KMS-11 (cell line): ENCODE data around the gene FGF12.

Source experiments
- H2AFZ ChIP-seq: fragments of 200-600 bp; sonication (generic); 2 replicates; pipeline ENCODE4 v1.6.1; 2016; ENCODE audit warnings: antibody characterized with exemption, mixed run types, low read depth
- H3K27ac ChIP-seq: fragments of 200-600 bp; sonication (generic); 2 replicates; pipeline ENCODE4 v1.6.1; 2016; ENCODE audit warnings: mild to moderate bottlenecking, mixed run types
- H3K27me3 ChIP-seq: fragments of 200-600 bp; sonication (generic); 2 replicates; pipeline ENCODE4 v1.6.1; 2017; ENCODE audit warnings: mild to moderate bottlenecking, low read depth, mixed run types, moderate library complexity; ENCODE audit not compliant: insufficient read depth
- H3K36me3 ChIP-seq: fragments of 200-600 bp; sonication (generic); 2 replicates; pipeline ENCODE4 v1.6.1; 2017; ENCODE audit warnings: mild to moderate bottlenecking, mixed run types; ENCODE audit not compliant: insufficient read depth
- H3K4me1 ChIP-seq: fragments of 200-600 bp; sonication (generic); 2 replicates; pipeline ENCODE4 v1.6.1; 2016; ENCODE audit warnings: mild to moderate bottlenecking, low read depth, mixed run types; ENCODE audit not compliant: poor library complexity, severe bottlenecking
- H3K4me2 ChIP-seq: fragments of 200-600 bp; sonication (generic); 2 replicates; pipeline ENCODE4 v1.7.0; 2016; ENCODE audit warnings: mild to moderate bottlenecking, mixed run types
- H3K4me3 ChIP-seq: fragments of 200-600 bp; sonication (generic); IDR thresholded peaks from 2 replicates; pipeline ENCODE4 v1.6.1; 2017; ENCODE audit warnings: low read depth, low read length, mixed read lengths; ENCODE audit not compliant: insufficient read depth
- H3K79me2 ChIP-seq: fragments of 200-600 bp; sonication (generic); 2 replicates; pipeline ENCODE4 v1.6.1; 2016; ENCODE audit warnings: low read depth, mixed run types; ENCODE audit not compliant: insufficient read depth
- H3K9ac ChIP-seq: fragments of 200-600 bp; sonication (generic); 2 replicates; pipeline ENCODE4 v1.6.1; 2016; ENCODE audit warnings: mild to moderate bottlenecking, mixed run types
- H4K20me1 ChIP-seq: fragments of 200-600 bp; sonication (generic); 2 replicates; pipeline ENCODE4 v1.6.1; 2016; ENCODE audit warnings: mild to moderate bottlenecking, mixed run types; ENCODE audit not compliant: insufficient read depth
- TF ChIP-seq, protein P1 (sequence below): fragments of 200-600 bp; sonication (generic); conservative IDR thresholded peaks from 2 replicates; pipeline ENCODE4 v1.6.1; 2017; ENCODE audit warnings: low read depth, mild to moderate bottlenecking, antibody characterized with exemption, low read length, moderate library complexity, mixed read lengths

The FGF12 gene

DNA sequence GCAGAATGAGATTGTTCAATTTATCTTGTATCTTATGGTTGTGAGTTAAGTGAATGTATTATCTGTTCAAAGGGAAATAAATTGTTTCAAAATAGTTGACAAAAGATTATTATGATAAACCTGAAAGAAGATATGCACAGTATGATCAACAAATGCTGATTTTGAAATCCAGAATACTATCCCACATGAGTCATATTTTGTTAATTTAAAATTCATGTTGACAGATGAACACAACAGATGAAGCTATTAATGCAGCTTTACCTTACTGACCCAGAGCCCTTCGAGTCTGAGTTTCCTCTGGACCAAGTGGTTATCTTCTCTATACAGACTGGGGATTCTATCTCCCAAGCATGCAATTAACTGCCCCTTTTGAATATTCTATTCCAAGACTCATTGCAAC is 482.8 kb downstream of the FGF12 start:
- TF ChIP-seq, protein P1, sequence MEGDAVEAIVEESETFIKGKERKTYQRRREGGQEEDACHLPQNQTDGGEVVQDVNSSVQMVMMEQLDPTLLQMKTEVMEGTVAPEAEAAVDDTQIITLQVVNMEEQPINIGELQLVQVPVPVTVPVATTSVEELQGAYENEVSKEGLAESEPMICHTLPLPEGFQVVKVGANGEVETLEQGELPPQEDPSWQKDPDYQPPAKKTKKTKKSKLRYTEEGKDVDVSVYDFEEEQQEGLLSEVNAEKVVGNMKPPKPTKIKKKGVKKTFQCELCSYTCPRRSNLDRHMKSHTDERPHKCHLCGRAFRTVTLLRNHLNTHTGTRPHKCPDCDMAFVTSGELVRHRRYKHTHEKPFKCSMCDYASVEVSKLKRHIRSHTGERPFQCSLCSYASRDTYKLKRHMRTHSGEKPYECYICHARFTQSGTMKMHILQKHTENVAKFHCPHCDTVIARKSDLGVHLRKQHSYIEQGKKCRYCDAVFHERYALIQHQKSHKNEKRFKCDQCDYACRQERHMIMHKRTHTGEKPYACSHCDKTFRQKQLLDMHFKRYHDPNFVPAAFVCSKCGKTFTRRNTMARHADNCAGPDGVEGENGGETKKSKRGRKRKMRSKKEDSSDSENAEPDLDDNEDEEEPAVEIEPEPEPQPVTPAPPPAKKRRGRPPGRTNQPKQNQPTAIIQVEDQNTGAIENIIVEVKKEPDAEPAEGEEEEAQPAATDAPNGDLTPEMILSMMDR = no peak
- no peak overlapping the region for H3K4me3 ChIP-seq

DNA sequence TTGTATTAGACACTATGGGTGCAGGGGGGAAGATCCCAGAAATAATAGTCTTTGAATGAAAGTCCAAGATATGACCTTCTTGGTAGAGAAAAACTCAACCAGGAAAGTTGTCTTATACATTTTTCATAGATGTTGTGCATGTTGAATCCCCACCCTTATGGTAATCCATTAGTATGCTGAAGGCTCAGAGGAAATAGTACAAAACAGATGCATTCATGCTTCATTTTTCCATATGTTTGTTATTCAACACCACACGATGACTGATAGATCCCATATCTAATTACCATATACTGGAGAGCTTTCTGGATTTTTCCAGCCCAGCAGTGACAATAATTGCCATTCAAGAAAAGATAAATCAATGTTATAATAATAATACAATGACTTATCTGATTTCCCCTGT is 487.4 kb downstream of the FGF12 start:
- Histone ChIP-seq H3K9ac (no peak overlapping the region), H3K36me3 (no peaks in the 10 kb centered on the region), H3K4me3 (no peak overlapping the region), H3K27me3 (no peaks in the 10 kb centered on the region), H2AFZ (no peak overlapping the region), H3K4me2 (no peak overlapping the region), H3K79me2 (no peaks in the 10 kb centered on the region), H4K20me1 (no peaks in the 10 kb centered on the region), H3K4me1 (no peaks in the 10 kb centered on the region), H3K27ac (no peak overlapping the region)
- TF ChIP-seq, protein P1 = no peak

More for the DNA sequence above, 482.8 kb downstream of the FGF12 start:
- H3K4me2 ChIP-seq = no peak overlapping the region
- H3K27ac ChIP-seq = no peak overlapping the region
- no peaks in the 10 kb centered on the region for H4K20me1 ChIP-seq
- H3K36me3 ChIP-seq = no peaks in the 10 kb centered on the region
- H2AFZ ChIP-seq = no peak overlapping the region
- no peak overlapping the region for H3K9ac ChIP-seq
- no peaks in the 10 kb centered on the region for H3K79me2 ChIP-seq
- H3K4me1 ChIP-seq = no peaks in the 10 kb centered on the region
- no peaks in the 10 kb centered on the region for H3K27me3 ChIP-seq

DNA sequence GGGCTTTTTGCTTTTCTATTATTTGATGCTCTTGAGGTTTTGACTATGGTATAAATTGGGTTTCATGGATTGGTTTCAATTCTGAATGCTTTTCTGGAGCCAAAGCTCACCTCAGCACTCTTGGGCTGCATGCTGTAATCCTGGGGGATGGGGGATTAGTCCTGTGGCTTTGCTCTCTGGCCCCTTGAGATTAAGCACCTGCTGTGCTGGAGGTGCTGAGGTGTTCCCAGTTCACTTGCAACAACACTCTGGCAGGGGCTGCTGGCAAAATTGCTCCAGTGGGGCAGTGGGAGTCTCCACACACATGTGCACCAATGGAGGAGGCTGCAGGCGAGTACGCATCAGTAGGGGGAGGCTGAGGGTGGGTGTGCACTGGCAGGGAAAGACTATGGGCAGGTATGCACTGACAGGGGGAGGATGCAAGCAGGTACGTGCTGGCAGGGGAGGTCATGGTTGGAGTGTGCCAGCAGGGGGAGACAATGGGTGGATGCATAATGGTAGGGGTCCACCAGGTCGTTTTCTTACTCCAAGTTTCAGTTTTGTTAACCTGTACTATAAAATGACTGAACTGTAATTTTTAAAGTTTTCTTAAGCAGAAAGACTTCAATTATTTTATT is 489.2 kb downstream of the FGF12 start:
- Histone ChIP-seq H3K4me2 (no peak overlapping the region), H3K27ac (no peak overlapping the region), H3K79me2 (no peaks in the 10 kb centered on the region), H3K36me3 (no peaks in the 10 kb centered on the region), H3K4me1 (no peaks in the 10 kb centered on the region), H3K27me3 (no peaks in the 10 kb centered on the region), H3K9ac (no peak overlapping the region), H4K20me1 (no peaks in the 10 kb centered on the region), H3K4me3 (no peak overlapping the region), H2AFZ (no peak overlapping the region)
- TF ChIP-seq, protein P1 = peak; percentile 31; the same call in 1 of the 2 replicates

DNA sequence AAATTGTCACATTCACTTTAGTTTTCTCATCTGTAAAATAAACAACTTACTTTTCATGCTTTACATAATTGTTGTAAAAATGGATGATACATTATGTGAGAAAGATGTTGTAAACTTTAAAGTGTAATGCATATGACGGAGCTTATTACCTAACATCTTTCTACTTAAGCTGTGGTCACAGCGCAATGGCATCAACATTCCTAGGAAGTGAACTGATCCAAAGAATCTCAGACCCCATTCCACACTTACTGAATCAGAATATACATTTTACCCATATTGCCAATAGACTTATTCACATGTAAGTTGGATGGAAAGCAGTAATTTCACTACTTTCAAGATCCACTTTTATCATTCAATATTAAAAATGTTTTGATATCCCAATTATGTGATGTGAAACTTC is 497.5 kb downstream of the FGF12 start:
- Histone ChIP-seq H3K27ac (no peak overlapping the region), H3K4me1 (no peaks in the 10 kb centered on the region), H3K27me3 (no peaks in the 10 kb centered on the region), H4K20me1 (no peaks in the 10 kb centered on the region; the same call in 1 of the 2 replicates), H3K36me3 (no peaks in the 10 kb centered on the region), H3K79me2 (no peaks in the 10 kb centered on the region), H3K9ac (no peak overlapping the region), H3K4me3 (no peak overlapping the region), H2AFZ (no peak overlapping the region), H3K4me2 (no peak overlapping the region)
- TF ChIP-seq, protein P1 = no peak
